Left renal pelvis (tissue), 4 donors: ENCODE data around the gene G3BP2. TPM values are rescaled to one million over a fixed set of nuclear protein-coding genes. Genes with fewer than 3 reads are reported as not detected.

ENCODE experiments used
- DNase-seq, 4 donors: peaks; one replicate each; pipeline ENCODE4 v3.0.0-alpha.2; 2013; ENCODE audit warnings: low read depth in 4 of 4, low spot score in 3 of 4
- polyA plus RNA-seq, 4 donors: library from polyadenylated mRNA; unstranded; fragments of 120-200 nt; gene quantifications; one replicate each; pipeline ENCODE4 v1.2.1, GENCODE V29; 2013; ENCODE audit not compliant: insufficient read length in 4 of 4

The G3BP2 gene
- polyA plus RNA-seq, 4 donors = 123 to 198 (median 163) TPM

DNA sequence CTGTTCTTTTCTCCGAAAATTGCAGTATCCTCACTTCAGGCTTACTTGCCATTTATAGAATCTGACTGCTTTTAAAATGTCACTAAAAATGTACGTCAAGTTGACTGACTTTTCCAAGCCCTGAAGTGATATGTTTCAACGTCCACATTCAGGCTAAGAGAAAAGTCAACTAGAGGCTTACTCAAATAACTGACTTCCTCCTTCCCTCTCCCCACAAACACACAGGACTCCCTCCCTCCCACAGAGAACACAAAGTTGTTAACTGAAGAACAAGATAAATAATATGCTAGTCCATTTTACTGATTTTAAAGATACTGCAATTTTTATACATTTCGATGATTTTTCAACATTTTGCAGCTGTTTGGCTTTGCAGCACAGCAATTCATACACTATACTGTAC, 29.1 kb downstream of the G3BP2 start:
- no peak for DNase-seq

- DNase-seq = no peak
Measured at GRCh38 chr4:75643651-75644050, 29.6 kb downstream of the G3BP2 start.

GRCh38 chr4:75639124-75639695, 34.0 kb downstream of the G3BP2 start:
- no peak for DNase-seq

- no peak for DNase-seq
Measured at GRCh38 chr4:75637827-75638226, 35.4 kb downstream of the G3BP2 start.

DNA sequence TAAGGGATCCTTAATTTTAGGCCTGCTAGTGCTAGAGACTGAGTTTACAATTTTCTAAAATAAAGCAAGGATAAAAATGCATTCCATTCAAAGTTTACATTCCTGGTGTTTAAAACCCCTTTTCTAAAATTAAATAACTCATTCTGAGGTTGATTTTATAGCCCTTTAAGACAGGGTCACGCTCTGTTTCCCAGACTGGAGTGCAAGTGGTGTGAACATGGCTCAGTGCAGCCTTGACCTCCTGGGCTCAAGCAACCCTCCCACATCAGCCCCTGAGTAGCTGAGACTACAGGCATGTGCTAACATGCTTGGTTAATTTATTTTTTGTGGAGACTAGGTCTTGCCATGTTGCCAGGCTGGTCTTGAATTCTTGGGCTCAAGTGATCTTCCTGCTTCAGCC, 36.0 kb downstream of the G3BP2 start:
- peak in 2 of 4 donors; percentile 26 to 37 for DNase-seq

DNA sequence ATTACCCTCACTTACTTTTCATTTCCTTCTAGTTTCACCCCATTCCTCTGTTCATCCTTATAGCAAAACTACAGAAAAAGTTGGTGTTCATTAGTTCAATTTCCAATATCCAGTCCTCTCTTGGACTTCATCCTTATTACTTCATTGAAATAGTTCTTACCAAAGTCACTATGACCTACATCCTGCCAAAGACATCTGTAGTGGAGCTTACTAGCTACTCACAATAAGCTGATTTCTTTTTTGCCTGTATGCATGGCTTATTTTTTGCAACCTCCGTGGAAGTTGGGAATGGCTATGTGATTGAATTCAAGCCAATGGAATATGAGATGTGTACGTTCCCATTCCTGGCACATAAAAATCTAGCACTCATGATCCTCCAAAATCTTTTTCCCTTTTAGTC, 38.3 kb downstream of the G3BP2 start:
- DNase-seq = no peak

DNA sequence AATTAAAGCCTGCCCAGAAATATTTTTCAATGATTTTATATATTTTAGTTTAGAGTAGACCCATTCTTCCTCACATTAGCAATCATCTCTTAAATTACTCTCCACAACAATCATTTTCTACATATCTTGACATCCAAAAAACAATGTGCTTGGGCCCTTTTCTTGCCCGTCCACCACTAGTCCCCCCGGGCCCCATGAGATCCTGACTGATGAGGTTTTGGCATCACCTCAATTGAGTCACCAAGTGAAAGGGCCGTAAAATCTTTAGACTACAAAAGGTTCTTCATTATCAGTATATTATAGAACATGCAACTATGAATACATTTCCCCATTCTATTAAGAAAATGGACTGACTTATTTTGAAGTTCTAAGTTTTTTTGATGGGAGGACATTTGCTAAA, 38.9 kb downstream of the G3BP2 start:
- DNase-seq = no peak

GRCh38 chr4:75633846-75634245, 39.4 kb downstream of the G3BP2 start:
- no peak for DNase-seq

DNA sequence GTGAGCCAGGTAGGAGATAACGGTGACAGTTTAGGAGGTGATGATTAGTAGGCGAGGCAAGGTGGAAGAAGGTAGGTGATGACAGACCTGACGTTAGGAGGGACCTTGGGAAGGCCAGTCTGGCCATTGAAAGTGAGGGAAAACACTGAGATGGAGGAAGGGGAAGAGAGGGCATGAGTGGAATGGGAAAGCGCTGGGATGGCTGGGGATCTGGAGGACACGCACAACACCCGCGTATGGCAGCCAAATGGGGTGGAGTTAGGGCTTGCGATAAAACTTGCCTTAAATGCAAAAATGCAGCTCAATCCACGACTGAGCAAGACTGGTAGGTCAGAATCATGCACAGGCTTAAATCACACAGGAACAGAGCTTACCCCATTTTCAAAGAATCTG, 42.3 kb downstream of the G3BP2 start:
- DNase-seq = no peak

- peak; percentile 73 to 77 (median 76) for DNase-seq
Measured at GRCh38 chr4:75630174-75630936, 42.9 kb downstream of the G3BP2 start, which contains the start of gene CDKL2. Gene CDKL2 (minus strand): TSS chr4:75630528. CDS start chr4:75625988, 4,540 bp downstream.

- peak in 1 of 4 donors; percentile 25 for DNase-seq
Measured at GRCh38 chr4:75629239-75629638, 44.0 kb downstream of the G3BP2 start.

DNA sequence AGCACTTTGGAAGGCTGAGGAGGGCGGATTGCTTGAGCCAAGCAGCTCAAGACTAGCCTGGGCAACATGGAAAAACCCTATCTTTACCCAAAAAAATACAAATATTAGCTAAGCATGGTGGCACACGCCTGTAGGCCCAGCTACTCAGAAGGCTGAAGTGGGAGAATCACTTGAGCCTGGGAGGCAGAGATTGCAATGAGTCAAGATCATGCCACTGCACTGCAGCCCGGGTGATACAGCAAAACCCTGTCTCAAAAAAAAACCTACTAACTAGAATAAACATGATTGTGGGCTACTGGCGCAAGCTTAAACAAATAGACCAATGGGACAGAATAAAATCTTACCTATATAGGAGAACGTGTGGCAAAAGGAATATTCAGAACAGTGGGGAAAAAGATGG, 50.2 kb downstream of the G3BP2 start:
- DNase-seq = no peak

DNA sequence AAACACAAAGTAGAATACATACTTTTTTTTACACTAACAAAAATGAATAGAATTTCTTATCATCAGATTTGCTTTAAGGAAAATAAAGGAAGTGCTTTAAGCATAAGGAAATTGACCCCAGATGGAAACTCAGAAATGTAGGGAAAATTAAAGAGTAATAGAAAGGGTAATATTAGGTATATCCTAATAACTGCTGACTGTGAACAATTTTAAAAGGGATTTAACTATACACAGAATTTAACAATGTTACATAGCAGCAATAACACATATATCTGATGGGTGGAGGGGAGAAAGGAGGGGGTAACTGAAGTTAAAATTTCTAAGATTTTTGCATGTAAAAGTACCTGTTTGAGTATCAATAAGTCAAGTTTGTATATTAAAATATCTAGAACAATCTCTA, 51.5 kb downstream of the G3BP2 start:
- no peak for DNase-seq

DNA sequence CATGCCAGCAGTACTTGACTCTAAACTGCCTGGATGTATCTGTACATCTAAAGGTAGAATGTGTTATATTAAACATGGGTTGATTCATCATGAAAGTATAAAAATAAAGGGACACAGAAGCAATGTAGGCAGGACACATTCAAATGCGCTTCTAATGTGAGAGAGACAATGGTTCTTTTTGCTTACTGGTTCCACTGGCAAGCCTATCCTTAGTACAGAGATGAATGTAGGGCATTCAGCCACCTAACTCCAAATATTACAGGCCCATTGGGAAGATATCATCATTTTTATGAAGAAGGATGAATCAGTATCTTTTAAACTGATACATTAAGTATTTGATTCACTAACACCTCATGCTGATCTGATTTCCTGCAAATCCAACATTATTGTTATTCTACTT, 60.9 kb downstream of the G3BP2 start:
- no peak for DNase-seq

DNA sequence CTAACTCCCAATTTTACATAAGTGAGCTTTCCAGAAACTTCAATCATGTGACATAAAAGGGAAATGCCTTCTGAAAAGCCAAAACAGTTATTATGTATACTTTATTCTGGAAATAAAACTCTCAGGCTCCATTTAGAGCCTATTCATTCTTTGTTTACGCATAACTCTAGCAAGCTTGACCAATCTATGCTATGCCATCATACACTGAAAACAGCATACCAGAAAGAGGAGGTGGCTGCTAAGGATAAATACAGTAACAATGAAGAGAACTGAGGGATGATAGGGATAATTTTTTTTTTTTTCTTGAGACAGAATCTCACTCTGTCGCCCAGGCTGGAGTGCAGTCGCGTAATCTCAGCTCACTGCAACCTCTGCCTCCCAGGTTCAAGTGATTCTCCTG, 67.3 kb downstream of the G3BP2 start:
- DNase-seq = no peak

DNA sequence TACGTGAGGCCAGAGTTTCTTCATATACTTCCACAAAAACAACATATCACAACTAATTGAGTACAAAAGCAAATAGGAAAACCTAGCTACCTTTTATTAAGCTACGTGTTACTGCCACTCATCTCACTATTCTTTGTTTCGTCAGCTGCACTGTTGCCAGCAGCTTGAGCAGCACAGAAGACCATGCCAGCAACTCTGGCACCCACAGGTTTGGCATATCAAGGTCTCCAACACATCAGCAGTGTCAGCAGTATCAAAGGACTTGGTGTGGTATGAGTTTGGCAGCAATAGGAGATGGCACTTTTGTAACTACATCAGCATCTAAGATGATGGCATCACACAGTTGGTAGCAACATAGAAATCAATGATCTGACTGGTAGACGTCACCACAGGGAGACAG, 73.6 kb downstream of the G3BP2 start:
- DNase-seq = no peak

DNA sequence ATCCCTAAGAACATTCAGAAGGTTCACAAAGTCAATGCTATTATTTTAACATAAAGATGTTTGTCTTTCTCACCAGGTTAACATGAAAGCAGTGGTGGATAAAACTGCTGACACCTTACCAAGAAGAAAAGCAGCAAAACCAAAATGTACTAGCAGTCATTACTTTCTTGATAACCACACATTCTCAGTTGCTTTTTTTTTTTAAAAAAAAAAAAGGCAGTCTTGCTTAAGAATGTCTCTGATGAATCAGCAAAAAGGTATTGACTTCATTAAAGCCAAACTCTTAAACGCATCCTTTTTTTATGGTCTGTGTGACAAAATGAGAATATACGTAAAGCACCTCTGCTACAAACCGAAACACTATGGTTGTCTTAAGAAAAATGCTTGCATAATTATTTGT, 74.8 kb downstream of the G3BP2 start:
- no peak for DNase-seq

DNA sequence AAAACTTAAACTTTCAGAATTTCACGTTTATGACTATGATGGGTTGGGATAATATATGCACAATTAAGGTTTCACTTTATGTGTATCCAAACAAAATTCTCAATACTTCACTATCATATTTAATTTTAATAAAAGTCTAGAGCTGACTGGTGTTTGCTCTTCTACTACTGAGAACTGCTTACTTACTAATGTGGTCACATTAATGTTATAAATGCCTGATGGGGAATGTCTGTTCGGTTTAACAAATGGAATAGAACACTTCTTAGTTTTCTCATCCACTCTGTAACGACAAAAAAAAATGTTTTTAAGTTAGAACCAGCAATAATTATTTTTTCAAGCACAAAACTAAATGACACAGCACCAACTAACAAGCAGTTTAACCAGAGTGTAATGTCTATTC, 77.2 kb downstream of the G3BP2 start:
- no peak for DNase-seq

- DNase-seq = no peak
Measured at GRCh38 chr4:75593393-75593792, 79.8 kb downstream of the G3BP2 start.
